ENCODE results near the gene ELMO1. TPM values are rescaled to one million over a fixed set of nuclear protein-coding genes. Genes with fewer than 3 reads are reported as not detected.

ELMO1 gene
- total and polyA plus RNA-seq, 4 donors, result 10.1 to 183 (median 34.4) TPM

DNA sequence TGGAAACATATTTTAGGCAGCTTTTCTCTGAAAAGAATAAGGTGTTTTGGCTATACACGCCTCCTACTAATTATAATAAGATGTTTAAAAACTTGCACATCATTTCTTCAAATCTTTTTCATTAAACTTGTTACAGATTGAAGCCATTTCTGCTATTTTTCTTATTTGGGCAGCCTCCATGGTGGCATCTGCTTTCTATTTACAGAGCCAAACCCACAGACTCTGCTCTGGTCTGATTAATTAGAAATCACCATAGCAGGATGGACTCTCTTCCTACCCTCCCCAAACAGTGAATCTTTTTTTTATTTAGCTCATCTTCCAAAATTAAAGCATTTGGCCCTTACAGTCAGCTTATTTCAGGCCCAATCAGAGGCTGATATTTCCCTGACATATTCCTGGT, 638.6 kb downstream of the ELMO1 start:
- DNase-seq (no peak), ATAC-seq (ENCODE audit: insufficient read depth, low FRiP score) (no peak)
- no peaks in the 10 kb centered on the region for H3K9me3 ChIP-seq (ENCODE audit: control insufficient read depth in 4 of 4, insufficient read depth in 3 of 4, low read length in 3 of 4)
- no peaks in the 10 kb centered on the region for H3K4me1 ChIP-seq (ENCODE audit: control insufficient read depth in 5 of 5, insufficient read depth in 5 of 5, low read length in 5 of 5)
- no peak overlapping the region for H3K4me3 ChIP-seq
- H3K27me3 ChIP-seq (ENCODE audit: control insufficient read depth in 3 of 3, insufficient read depth in 3 of 3, low read length in 2 of 3), result no peaks in the 10 kb centered on the region
- WGBS, 2 donors, result 97 to 98% methylated on average over 1 of the region's 1 CpG
- TF ChIP-seq, protein P1, sequence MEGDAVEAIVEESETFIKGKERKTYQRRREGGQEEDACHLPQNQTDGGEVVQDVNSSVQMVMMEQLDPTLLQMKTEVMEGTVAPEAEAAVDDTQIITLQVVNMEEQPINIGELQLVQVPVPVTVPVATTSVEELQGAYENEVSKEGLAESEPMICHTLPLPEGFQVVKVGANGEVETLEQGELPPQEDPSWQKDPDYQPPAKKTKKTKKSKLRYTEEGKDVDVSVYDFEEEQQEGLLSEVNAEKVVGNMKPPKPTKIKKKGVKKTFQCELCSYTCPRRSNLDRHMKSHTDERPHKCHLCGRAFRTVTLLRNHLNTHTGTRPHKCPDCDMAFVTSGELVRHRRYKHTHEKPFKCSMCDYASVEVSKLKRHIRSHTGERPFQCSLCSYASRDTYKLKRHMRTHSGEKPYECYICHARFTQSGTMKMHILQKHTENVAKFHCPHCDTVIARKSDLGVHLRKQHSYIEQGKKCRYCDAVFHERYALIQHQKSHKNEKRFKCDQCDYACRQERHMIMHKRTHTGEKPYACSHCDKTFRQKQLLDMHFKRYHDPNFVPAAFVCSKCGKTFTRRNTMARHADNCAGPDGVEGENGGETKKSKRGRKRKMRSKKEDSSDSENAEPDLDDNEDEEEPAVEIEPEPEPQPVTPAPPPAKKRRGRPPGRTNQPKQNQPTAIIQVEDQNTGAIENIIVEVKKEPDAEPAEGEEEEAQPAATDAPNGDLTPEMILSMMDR (IDR thresholded peaks at IDR 0.05; ENCODE audit: control extremely low read depth, extremely low read depth), result no peak
- H3K9ac ChIP-seq (ENCODE audit: insufficient read depth in 1 of 2, low read length in 2 of 2), result no peak overlapping the region
- H3K27ac ChIP-seq (ENCODE audit: low read depth in 1 of 2, low read length in 1 of 2), result no peak overlapping the region
- no peaks in the 10 kb centered on the region for H3K36me3 ChIP-seq (ENCODE audit: control insufficient read depth in 4 of 4, insufficient read depth in 4 of 4, low read length in 4 of 4)

DNA sequence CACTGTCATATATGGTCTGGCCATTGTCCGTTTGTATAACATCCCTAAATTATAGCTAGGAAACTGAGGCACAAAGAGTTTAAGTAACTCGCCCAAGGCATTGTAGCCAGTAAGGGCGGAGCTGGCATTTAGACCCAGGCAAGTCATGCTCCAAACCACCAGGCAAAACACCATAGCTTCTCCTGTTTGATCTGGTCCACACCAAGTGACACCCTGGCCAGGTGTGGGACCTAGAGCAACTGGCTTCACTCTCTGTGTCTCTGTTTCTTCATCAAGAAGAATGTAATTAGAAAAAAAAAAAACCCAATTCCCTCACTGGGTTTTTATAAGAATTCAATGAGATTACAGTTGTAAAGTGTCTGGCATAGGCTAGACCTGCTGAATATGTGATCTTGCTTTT, 639.2 kb downstream of the ELMO1 start:
- no peak for ATAC-seq (ENCODE audit: insufficient read depth, low FRiP score)
- H3K27ac ChIP-seq (ENCODE audit: low read depth in 1 of 2, low read length in 1 of 2), result no peak overlapping the region
- TF ChIP-seq, protein P1 (IDR thresholded peaks at IDR 0.05; ENCODE audit: control extremely low read depth, extremely low read depth), result no peak
- no peak overlapping the region for H3K9ac ChIP-seq (ENCODE audit: insufficient read depth in 1 of 2, low read length in 2 of 2)
- H3K27me3 ChIP-seq (ENCODE audit: control insufficient read depth in 3 of 3, insufficient read depth in 3 of 3, low read length in 2 of 3), result no peaks in the 10 kb centered on the region
- no peaks in the 10 kb centered on the region for H3K9me3 ChIP-seq (ENCODE audit: control insufficient read depth in 4 of 4, insufficient read depth in 3 of 4, low read length in 3 of 4)
- no peak for DNase-seq
- 88 to 95% methylated on average over 3 of the region's 3 CpGs for WGBS, 2 donors
- no peak overlapping the region for H3K4me3 ChIP-seq
- no peaks in the 10 kb centered on the region for H3K36me3 ChIP-seq (ENCODE audit: control insufficient read depth in 4 of 4, insufficient read depth in 4 of 4, low read length in 4 of 4)
- H3K4me1 ChIP-seq (ENCODE audit: control insufficient read depth in 5 of 5, insufficient read depth in 5 of 5, low read length in 5 of 5), result no peaks in the 10 kb centered on the region

DNA sequence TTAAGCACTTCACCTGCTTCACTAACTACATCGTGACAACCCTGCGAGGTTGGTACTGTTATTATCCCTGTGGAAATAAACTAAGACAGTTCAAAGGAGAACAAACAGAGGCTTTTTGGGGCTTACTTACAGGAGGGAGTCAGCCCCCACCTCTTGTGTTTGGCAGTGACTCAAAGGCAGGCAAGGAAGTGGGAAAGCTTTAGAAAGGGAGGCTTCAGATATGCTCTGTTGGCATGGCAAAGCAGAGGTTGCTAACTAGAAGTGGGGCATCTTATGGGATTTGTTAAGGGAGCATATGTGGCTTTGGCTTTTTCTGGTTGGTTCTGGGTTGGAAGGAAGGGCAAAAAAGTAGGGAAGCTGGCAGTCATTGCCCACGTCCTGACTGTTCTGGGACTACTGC, 639.6 kb downstream of the ELMO1 start:
- TF ChIP-seq, protein P1 (IDR thresholded peaks at IDR 0.05; ENCODE audit: control extremely low read depth, extremely low read depth), result no peak
- Histone ChIP-seq H3K27ac (ENCODE audit: low read depth in 1 of 2, low read length in 1 of 2) (no peak overlapping the region), H3K9ac (ENCODE audit: insufficient read depth in 1 of 2, low read length in 2 of 2) (no peak overlapping the region), H3K36me3 (ENCODE audit: control insufficient read depth in 4 of 4, insufficient read depth in 4 of 4, low read length in 4 of 4) (no peaks in the 10 kb centered on the region), H3K27me3 (ENCODE audit: control insufficient read depth in 3 of 3, insufficient read depth in 3 of 3, low read length in 2 of 3) (no peaks in the 10 kb centered on the region), H3K4me1 (ENCODE audit: control insufficient read depth in 5 of 5, insufficient read depth in 5 of 5, low read length in 5 of 5) (no peaks in the 10 kb centered on the region), H3K4me3 (no peak overlapping the region), H3K9me3 (ENCODE audit: control insufficient read depth in 4 of 4, insufficient read depth in 3 of 4, low read length in 3 of 4) (no peaks in the 10 kb centered on the region)
- DNase-seq (no peak), ATAC-seq (ENCODE audit: insufficient read depth, low FRiP score) (no peak)
- 85 to 93% methylated on average over 3 of the region's 3 CpGs for WGBS, 2 donors

DNA sequence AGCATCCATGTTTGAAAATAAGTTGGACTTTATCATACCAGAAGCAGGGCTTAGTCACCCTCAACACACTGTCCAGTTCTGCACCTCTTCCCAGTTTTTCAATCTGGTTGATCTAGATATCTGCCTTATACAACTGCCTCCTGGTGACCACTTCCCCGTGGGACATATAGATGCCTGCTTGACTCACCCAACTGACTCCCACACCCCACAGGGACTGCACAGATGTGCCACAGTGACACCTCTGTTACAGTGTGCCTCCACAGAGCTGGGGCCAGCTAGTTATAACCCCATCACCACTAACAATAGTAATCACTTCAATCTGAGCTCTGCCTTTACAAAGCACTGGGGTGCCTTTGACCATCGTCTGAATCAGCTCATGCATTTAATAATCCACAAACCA, 641.8 kb downstream of the ELMO1 start:
- Histone ChIP-seq H3K27ac (ENCODE audit: low read depth in 1 of 2, low read length in 1 of 2) (no peak overlapping the region), H3K36me3 (ENCODE audit: control insufficient read depth in 4 of 4, insufficient read depth in 4 of 4, low read length in 4 of 4) (no peaks in the 10 kb centered on the region), H3K27me3 (ENCODE audit: control insufficient read depth in 3 of 3, insufficient read depth in 3 of 3, low read length in 2 of 3) (no peaks in the 10 kb centered on the region), H3K9me3 (ENCODE audit: control insufficient read depth in 4 of 4, insufficient read depth in 3 of 4, low read length in 3 of 4) (no peaks in the 10 kb centered on the region), H3K4me1 (ENCODE audit: control insufficient read depth in 5 of 5, insufficient read depth in 5 of 5, low read length in 5 of 5) (no peaks in the 10 kb centered on the region), H3K9ac (ENCODE audit: insufficient read depth in 1 of 2, low read length in 2 of 2) (no peak overlapping the region), H3K4me3 (no peak overlapping the region)
- no peak for DNase-seq
- ATAC-seq (ENCODE audit: insufficient read depth, low FRiP score), result no peak
- WGBS, 2 donors, result 54 to 73% methylated on average over 2 of the region's 2 CpGs
- TF ChIP-seq, protein P1 (IDR thresholded peaks at IDR 0.05; ENCODE audit: control extremely low read depth, extremely low read depth), result no peak

All from lung (tissue), 12 donors.